Measurements from ENCODE around the gene PRKAR2A. TPM values are rescaled to one million over a fixed set of nuclear protein-coding genes. Genes with fewer than 3 reads are reported as not detected.

The PRKAR2A gene
- polyA plus RNA-seq, 4 donors: 38.5 to 46.2 (median 43.8) TPM

- DNase-seq (ENCODE audit: low read depth in 4 of 4, low spot score in 3 of 4): no peak
Observed at GRCh38 chr3:48696601-48697000, 151.1 kb downstream of the PRKAR2A start.

Other genes with a start within 250 kb of the PRKAR2A start
- 100 to 1,000 TPM; 262 to 323 (median 276) TPM for gene UQCRC1, start 238.2 kb downstream of the PRKAR2A start, polyA plus RNA-seq (ENCODE audit: insufficient read length in 4 of 4)
- gene TMEM89, start 226.1 kb downstream of the PRKAR2A start, polyA plus RNA-seq (ENCODE audit: insufficient read length in 4 of 4): under 1 TPM in 1 of 4 donors, not detected in 3; 0.21 TPM
- 10 to 100 TPM; 20.7 to 30.9 (median 23.1) TPM for gene SLC26A6, start 212.4 kb downstream of the PRKAR2A start, polyA plus RNA-seq (ENCODE audit: insufficient read length in 4 of 4)
- 1 to 10 TPM in 3 of 4 donors, under 1 TPM in 1; 0.96 to 1.4 (median 1.1) TPM for gene CELSR3, start 185.0 kb downstream of the PRKAR2A start, polyA plus RNA-seq (ENCODE audit: insufficient read length in 4 of 4)
- gene NCKIPSD, start 162.0 kb downstream of the PRKAR2A start, polyA plus RNA-seq (ENCODE audit: insufficient read length in 4 of 4): 10 to 100 TPM; 13.8 to 22.2 (median 18.0) TPM
- 100 to 1,000 TPM; 183 to 280 (median 215) TPM for gene IP6K2, start 130.7 kb downstream of the PRKAR2A start, polyA plus RNA-seq (ENCODE audit: insufficient read length in 4 of 4)
- 10 to 100 TPM; 17.9 to 20.6 (median 19.1) TPM for gene SLC25A20, start 51.0 kb upstream of the PRKAR2A start, polyA plus RNA-seq (ENCODE audit: insufficient read length in 4 of 4)
- 10 to 100 TPM; 61.8 to 78.2 (median 68.3) TPM for gene ARIH2, start 71.0 kb upstream of the PRKAR2A start, polyA plus RNA-seq (ENCODE audit: insufficient read length in 4 of 4)
- 10 to 100 TPM; 38.2 to 56.2 (median 41.4) TPM for gene P4HTM, start 142.4 kb upstream of the PRKAR2A start, polyA plus RNA-seq (ENCODE audit: insufficient read length in 4 of 4)
- 100 to 1,000 TPM; 180 to 201 (median 191) TPM for gene WDR6, start 159.5 kb upstream of the PRKAR2A start, polyA plus RNA-seq (ENCODE audit: insufficient read length in 4 of 4)
- 10 to 100 TPM; 68.5 to 79.5 (median 71.9) TPM for gene DALRD3, start 170.7 kb upstream of the PRKAR2A start, polyA plus RNA-seq (ENCODE audit: insufficient read length in 4 of 4)
- gene NDUFAF3, start 174.2 kb upstream of the PRKAR2A start, polyA plus RNA-seq (ENCODE audit: insufficient read length in 4 of 4): 10 to 100 TPM; 65.7 to 82.2 (median 71.2) TPM
- 100 to 1,000 TPM; 206 to 230 (median 208) TPM for gene IMPDH2, start 181.5 kb upstream of the PRKAR2A start, polyA plus RNA-seq (ENCODE audit: insufficient read length in 4 of 4)
- 10 to 100 TPM; 76.8 to 90.3 (median 89.5) TPM for gene QRICH1, start 246.2 kb upstream of the PRKAR2A start, polyA plus RNA-seq (ENCODE audit: insufficient read length in 4 of 4)

Data from right renal pelvis (tissue), 4 donors.